ENCODE data around the gene DIO1.

DIO1 gene

DNA sequence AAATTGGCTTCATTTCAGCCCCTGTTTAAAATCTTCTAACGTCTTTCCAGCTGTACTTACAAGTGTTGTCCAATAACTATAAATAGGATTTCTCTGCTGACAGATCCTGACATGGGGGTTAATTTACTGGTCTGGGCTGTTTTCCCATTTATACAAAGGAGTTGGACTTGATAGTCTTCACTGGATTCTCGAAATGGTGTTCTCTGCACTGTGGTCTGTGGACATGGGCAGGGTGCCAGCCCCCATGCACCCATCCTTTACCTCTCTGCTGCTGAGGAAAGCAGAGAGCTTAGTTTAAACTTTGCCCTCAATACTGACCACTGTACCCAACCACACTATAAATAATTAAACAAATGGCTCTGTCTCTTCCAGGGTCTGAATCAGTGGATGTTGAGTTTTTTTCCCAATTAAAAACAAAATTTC, 5.2 kb downstream of the DIO1 start:
- Histone ChIP-seq H3K27ac (ENCODE audit: low read depth, low read length) (no peak overlapping the region), H3K9ac (ENCODE audit: low read length) (no peak overlapping the region)

GRCh38 chr1:53899708-53900107, 5.7 kb downstream of the DIO1 start:
- Histone ChIP-seq H3K9ac (ENCODE audit: low read length) (no peak overlapping the region), H3K27me3 (ENCODE audit: control insufficient read depth, insufficient read depth, low read length) (no peaks in the 10 kb centered on the region), H3K36me3 (ENCODE audit: control insufficient read depth, insufficient read depth, low read length) (no peaks in the 10 kb centered on the region), H3K4me1 (ENCODE audit: control insufficient read depth, insufficient read depth, low read length) (peaks cover 13% of the 10 kb centered on the region), H3K4me3 (ENCODE audit: low read length) (no peak overlapping the region), H3K27ac (ENCODE audit: low read depth, low read length) (no peak overlapping the region)

More for the DNA sequence above, 5.2 kb downstream of the DIO1 start:
- Histone ChIP-seq H3K36me3 (ENCODE audit: control insufficient read depth, insufficient read depth, low read length) (no peaks in the 10 kb centered on the region), H3K27me3 (ENCODE audit: control insufficient read depth, insufficient read depth, low read length) (no peaks in the 10 kb centered on the region), H3K4me3 (ENCODE audit: low read length) (no peak overlapping the region), H3K4me1 (ENCODE audit: control insufficient read depth, insufficient read depth, low read length) (peaks cover 13% of the 10 kb centered on the region)

GRCh38 chr1:53902235-53903138, 8.5 kb downstream of the DIO1 start:
- no peak overlapping the region for H3K4me3 ChIP-seq (ENCODE audit: low read length)
- H3K4me1 ChIP-seq (ENCODE audit: control insufficient read depth, insufficient read depth, low read length), result peaks cover 10% of the 10 kb centered on the region
- H3K9ac ChIP-seq (ENCODE audit: low read length), result no peak overlapping the region
- H3K27me3 ChIP-seq (ENCODE audit: control insufficient read depth, insufficient read depth, low read length), result no peaks in the 10 kb centered on the region
- no peaks in the 10 kb centered on the region for H3K36me3 ChIP-seq (ENCODE audit: control insufficient read depth, insufficient read depth, low read length)
- H3K27ac ChIP-seq (ENCODE audit: low read depth, low read length), result no peak overlapping the region

DNA sequence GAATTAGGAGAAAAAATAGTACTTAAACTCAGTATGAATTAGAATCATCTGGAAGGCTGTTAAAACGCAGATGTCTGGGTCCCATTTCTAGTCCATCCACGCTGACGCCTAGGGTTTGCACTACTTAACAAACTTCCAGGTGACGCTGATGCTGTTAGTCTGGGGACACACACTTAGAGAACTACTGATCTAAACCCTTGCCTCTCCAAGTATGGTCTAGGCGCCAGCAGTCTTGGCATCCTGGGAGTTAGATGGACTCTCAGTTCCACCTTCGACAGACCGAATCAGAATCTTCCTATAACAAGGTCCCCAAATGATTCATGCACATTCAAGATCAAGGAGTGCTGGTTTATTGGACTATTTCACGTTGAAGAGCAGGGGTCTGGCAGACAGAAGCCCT, 11.5 kb downstream of the DIO1 start:
- H3K27ac ChIP-seq (ENCODE audit: low read depth, low read length), result no peak overlapping the region
- no peaks in the 10 kb centered on the region for H3K36me3 ChIP-seq (ENCODE audit: control insufficient read depth, insufficient read depth, low read length)
- H3K4me3 ChIP-seq (ENCODE audit: low read length), result no peak overlapping the region
- no peaks in the 10 kb centered on the region for H3K27me3 ChIP-seq (ENCODE audit: control insufficient read depth, insufficient read depth, low read length)
- no peaks in the 10 kb centered on the region for H3K4me1 ChIP-seq (ENCODE audit: control insufficient read depth, insufficient read depth, low read length)
- no peak overlapping the region for H3K9ac ChIP-seq (ENCODE audit: low read length)

GRCh38 chr1:53906121-53906520, 12.1 kb downstream of the DIO1 start:
- Histone ChIP-seq H3K36me3 (ENCODE audit: control insufficient read depth, insufficient read depth, low read length) (no peaks in the 10 kb centered on the region), H3K4me1 (ENCODE audit: control insufficient read depth, insufficient read depth, low read length) (no peaks in the 10 kb centered on the region), H3K27ac (ENCODE audit: low read depth, low read length) (no peak overlapping the region), H3K4me3 (ENCODE audit: low read length) (no peak overlapping the region), H3K9ac (ENCODE audit: low read length) (no peak overlapping the region), H3K27me3 (ENCODE audit: control insufficient read depth, insufficient read depth, low read length) (no peaks in the 10 kb centered on the region)

- Histone ChIP-seq H3K36me3 (ENCODE audit: control insufficient read depth, insufficient read depth, low read length) (no peaks in the 10 kb centered on the region), H3K27ac (ENCODE audit: low read depth, low read length) (no peak overlapping the region), H3K4me1 (ENCODE audit: control insufficient read depth, insufficient read depth, low read length) (no peaks in the 10 kb centered on the region)
These were observed 16.0 kb downstream of the DIO1 start for GRCh38 chr1:53909946-53910345.

DNA sequence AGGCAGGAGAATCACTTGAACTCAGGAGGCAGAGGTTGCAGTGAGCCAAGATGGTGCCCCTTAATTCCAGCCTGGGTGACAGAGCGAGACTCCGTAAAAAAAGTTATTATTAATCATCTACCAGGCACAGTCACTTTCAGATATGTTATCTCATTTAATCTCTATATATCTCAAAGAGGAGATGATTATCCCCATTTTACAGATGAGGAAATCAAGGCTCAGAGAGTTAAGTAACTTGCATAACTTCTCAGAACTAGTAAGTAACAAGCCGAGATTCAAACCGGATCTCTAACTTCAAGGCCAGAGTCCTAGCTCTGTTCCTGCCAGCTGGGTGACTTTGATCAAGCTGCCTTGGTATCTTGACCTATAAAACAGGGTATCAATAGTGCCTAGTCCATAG, 17.5 kb downstream of the DIO1 start:
- Histone ChIP-seq H3K27me3 (ENCODE audit: control insufficient read depth, insufficient read depth, low read length) (no peaks in the 10 kb centered on the region), H3K9ac (ENCODE audit: low read length) (no peak overlapping the region), H3K4me1 (ENCODE audit: control insufficient read depth, insufficient read depth, low read length) (no peaks in the 10 kb centered on the region), H3K36me3 (ENCODE audit: control insufficient read depth, insufficient read depth, low read length) (peaks cover 3% of the 10 kb centered on the region), H3K4me3 (ENCODE audit: low read length) (no peak overlapping the region), H3K27ac (ENCODE audit: low read depth, low read length) (no peak overlapping the region)

More at GRCh38 chr1:53909946-53910345, 16.0 kb downstream of the DIO1 start:
- H3K4me3 ChIP-seq (ENCODE audit: low read length), result no peak overlapping the region
- H3K27me3 ChIP-seq (ENCODE audit: control insufficient read depth, insufficient read depth, low read length), result no peaks in the 10 kb centered on the region
- H3K9ac ChIP-seq (ENCODE audit: low read length), result no peak overlapping the region

DNA sequence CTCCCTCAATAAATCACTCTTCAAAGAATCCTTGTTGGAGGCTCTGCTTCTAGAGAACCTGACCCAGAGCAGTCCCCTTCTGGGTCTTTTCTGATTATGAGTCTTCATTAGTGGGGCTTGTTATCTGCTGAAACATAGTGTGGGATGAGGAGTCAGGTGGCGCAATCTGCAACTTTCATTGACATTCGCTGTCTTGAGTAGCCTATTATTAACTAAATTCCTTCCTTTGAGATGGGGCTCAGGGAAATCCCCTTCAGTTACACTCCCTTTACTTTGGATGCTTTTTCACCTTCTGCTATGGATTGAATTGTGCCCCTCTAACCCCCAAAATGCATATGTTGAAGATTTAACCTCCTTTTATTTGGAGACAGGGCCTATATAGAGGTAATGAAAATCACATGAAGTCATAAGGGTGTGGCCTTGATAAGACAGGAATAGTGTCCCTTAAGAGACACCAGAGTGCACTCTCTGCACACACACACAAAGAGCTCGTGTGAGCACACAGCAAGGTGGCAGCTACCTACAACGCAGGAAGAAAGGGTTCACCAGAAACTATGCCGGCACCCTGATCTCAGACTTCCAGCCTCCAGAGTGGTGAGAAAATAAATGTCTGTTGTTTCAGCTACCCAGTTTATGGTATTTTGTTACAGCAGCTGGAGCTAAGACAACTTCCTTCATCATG, 19.5 kb downstream of the DIO1 start:
- Histone ChIP-seq H3K27me3 (ENCODE audit: control insufficient read depth, insufficient read depth, low read length) (no peaks in the 10 kb centered on the region), H3K4me1 (ENCODE audit: control insufficient read depth, insufficient read depth, low read length) (no peaks in the 10 kb centered on the region), H3K27ac (ENCODE audit: low read depth, low read length) (no peak overlapping the region), H3K36me3 (ENCODE audit: control insufficient read depth, insufficient read depth, low read length) (peaks cover 3% of the 10 kb centered on the region), H3K9ac (ENCODE audit: low read length) (no peak overlapping the region), H3K4me3 (ENCODE audit: low read length) (no peak overlapping the region)

- Histone ChIP-seq H3K9ac (ENCODE audit: low read length) (no peak overlapping the region), H3K36me3 (ENCODE audit: control insufficient read depth, insufficient read depth, low read length) (peaks cover 5% of the 10 kb centered on the region), H3K27ac (ENCODE audit: low read depth, low read length) (no peak overlapping the region), H3K4me3 (ENCODE audit: low read length) (no peak overlapping the region), H3K4me1 (ENCODE audit: control insufficient read depth, insufficient read depth, low read length) (no peaks in the 10 kb centered on the region), H3K27me3 (ENCODE audit: control insufficient read depth, insufficient read depth, low read length) (no peaks in the 10 kb centered on the region)
These were observed 24.4 kb downstream of the DIO1 start for GRCh38 chr1:53918343-53918742.

DNA sequence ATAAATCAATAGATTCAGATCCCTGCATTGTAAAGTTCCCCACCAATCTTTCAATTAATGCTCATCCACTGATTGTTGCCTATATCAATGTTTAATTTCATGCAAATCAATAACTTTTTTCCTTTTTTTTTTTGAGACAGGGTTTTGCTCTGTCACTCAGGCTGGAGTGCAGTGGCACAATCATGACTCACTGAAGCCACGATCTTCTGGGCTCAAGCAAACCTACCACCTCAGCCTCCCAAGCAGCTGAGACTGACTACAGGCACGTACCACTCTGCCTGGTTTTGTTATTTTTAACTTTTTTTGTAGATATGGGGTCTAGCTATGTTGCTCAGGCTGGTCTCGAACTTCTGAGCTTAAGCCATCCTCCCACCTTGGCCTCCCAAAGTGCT, 25.7 kb downstream of the DIO1 start:
- Histone ChIP-seq H3K27me3 (ENCODE audit: control insufficient read depth, insufficient read depth, low read length) (no peaks in the 10 kb centered on the region), H3K9ac (ENCODE audit: low read length) (no peak overlapping the region), H3K36me3 (ENCODE audit: control insufficient read depth, insufficient read depth, low read length) (peaks cover 6% of the 10 kb centered on the region), H3K4me1 (ENCODE audit: control insufficient read depth, insufficient read depth, low read length) (no peaks in the 10 kb centered on the region), H3K27ac (ENCODE audit: low read depth, low read length) (no peak overlapping the region), H3K4me3 (ENCODE audit: low read length) (no peak overlapping the region)

DNA sequence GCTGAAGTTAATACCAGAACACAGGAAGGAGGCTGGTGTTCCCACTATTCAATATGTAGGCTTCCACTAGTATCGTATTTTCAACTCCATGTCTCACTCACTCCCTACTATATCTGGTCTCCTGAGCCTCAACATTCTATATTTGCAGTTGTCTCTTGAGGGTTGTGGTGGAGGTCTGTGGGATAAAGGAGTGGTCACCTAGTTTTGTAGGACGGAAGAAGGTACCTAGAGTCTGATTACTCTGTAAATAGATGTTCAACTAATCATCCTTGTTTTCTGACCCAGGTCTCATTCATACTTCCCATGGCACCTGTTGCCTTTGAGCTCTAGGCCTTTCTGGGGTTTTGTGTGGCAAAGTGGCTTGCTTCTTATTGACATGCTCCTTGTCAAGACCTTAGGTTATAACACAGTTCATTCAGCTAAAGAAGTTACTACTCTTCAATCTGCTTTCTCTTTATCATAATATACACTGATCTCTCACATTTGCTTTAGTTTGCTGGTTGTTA, 33.4 kb downstream of the DIO1 start:
- Histone ChIP-seq H3K36me3 (ENCODE audit: control insufficient read depth, insufficient read depth, low read length) (peaks cover 2% of the 10 kb centered on the region), H3K27ac (ENCODE audit: low read depth, low read length) (no peak overlapping the region), H3K9ac (ENCODE audit: low read length) (no peak overlapping the region), H3K4me1 (ENCODE audit: control insufficient read depth, insufficient read depth, low read length) (no peaks in the 10 kb centered on the region), H3K4me3 (ENCODE audit: low read length) (no peak overlapping the region), H3K27me3 (ENCODE audit: control insufficient read depth, insufficient read depth, low read length) (no peaks in the 10 kb centered on the region)

DNA sequence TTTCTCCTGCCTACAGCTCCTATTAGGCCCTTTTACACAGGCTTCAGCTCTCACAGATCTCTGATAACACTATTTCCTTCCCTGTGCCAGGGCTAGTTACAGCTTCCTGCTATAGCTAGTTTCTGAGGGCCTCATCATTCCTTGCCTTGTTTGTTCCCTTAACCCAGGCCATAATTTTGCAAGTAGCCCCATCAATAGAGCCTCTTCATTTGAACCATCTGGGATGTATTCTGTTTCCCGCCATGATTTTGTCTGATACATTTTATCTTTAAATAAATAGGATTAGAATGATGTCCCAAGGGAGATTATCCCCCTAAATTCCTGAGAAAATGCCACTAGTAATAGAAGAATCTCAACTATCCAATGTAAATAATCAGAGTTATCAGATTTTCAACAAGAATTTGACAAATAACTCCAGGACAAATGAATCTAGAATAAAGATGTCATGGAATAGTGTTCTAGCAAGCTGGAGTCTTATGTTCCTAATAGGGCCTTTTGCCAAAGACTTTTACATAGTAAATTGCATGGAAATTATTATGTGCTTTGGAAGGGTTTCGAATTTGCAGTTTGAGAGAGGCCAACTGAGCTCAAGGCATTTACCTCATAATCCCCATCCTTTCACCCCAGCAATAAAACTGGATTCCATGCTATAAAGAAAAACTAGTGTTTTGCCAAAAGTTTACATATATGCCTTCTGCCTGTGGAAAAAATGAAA, 35.4 kb downstream of the DIO1 start:
- Histone ChIP-seq H3K27me3 (ENCODE audit: control insufficient read depth, insufficient read depth, low read length) (no peaks in the 10 kb centered on the region), H3K9ac (ENCODE audit: low read length) (no peak overlapping the region), H3K4me1 (ENCODE audit: control insufficient read depth, insufficient read depth, low read length) (no peaks in the 10 kb centered on the region), H3K36me3 (ENCODE audit: control insufficient read depth, insufficient read depth, low read length) (peaks cover 2% of the 10 kb centered on the region), H3K4me3 (ENCODE audit: low read length) (no peak overlapping the region), H3K27ac (ENCODE audit: low read depth, low read length) (no peak overlapping the region)

All from rectal smooth muscle tissue (tissue), 1 donor.